ENCODE data around the gene LBHD1. TPM values are rescaled to one million over a fixed set of nuclear protein-coding genes. Genes with fewer than 3 reads are reported as not detected.
A peak's percentile ranks its signal among the peaks of the same experiment; 100 is the strongest.

The LBHD1 gene
- total and polyA plus RNA-seq, 2 of the 13 experiments (the other 11 are each of a cell fraction or from before 2014, with no cell fraction given), result 3.2 to 3.7 TPM

DNA sequence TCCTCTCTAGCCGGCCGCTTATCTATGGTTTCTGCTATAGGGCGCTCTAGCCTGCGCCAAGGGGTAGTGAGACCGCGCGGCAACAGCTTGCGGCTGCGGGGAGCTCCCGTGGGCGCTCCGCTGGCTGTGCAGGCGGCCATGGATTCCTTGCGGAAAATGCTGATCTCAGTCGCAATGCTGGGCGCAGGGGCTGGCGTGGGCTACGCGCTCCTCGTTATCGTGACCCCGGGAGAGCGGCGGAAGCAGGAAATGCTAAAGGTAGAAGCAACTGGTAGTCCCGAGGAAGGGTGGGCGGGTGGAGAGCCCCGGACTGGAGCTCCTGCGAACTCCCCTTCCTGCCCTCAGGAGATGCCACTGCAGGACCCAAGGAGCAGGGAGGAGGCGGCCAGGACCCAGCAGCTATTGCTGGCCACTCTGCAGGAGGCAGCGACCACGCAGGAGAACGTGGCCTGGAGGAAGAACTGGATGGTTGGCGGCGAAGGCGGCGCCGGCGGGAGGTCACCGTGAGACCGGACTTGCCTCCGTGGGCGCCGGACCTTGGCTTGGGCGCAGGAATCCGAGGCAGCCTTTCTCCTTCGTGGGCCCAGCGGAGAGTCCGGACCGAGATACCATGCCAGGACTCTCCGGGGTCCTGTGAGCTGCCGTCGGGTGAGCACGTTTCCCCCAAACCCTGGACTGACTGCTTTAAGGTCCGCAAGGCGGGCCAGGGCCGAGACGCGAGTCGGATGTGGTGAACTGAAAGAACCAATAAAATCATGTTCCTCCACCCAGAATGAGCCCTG, at the start of gene LBHD1, which contains the start of gene UQCC3 (continued):
- TF ChIP-seq, protein P1, sequence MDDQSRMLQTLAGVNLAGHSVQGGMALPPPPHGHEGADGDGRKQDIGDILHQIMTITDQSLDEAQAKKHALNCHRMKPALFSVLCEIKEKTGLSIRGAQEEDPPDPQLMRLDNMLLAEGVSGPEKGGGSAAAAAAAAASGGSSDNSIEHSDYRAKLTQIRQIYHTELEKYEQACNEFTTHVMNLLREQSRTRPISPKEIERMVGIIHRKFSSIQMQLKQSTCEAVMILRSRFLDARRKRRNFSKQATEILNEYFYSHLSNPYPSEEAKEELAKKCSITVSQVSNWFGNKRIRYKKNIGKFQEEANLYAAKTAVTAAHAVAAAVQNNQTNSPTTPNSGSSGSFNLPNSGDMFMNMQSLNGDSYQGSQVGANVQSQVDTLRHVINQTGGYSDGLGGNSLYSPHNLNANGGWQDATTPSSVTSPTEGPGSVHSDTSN (CRISPR knock-in tag; IDR thresholded peaks at IDR 0.05; ENCODE audit: borderline replicate concordance), result no peak
- TF ChIP-seq ZNF460 (CRISPR knock-in tag; IDR thresholded peaks at IDR 0.05; ENCODE audit: borderline replicate concordance) (no peak; the same call in 1 of the 2 replicates), CCDC6 (CRISPR knock-in tag; IDR thresholded peaks at IDR 0.05) (peak; percentile 70), ZNF251 (CRISPR knock-in tag; IDR thresholded peaks at IDR 0.05) (no peak), ZNF335 (CRISPR knock-in tag; IDR thresholded peaks at IDR 0.05) (peak; percentile 23), ZKSCAN1 (IDR thresholded peaks at IDR 0.05; ENCODE audit: low read length) (no peak), REL (CRISPR knock-in tag; conservative IDR thresholded peaks at IDR 0.05) (peak; percentile 87; the same call in 1 of the 2 replicates), ZNF572 (CRISPR knock-in tag; IDR thresholded peaks at IDR 0.05) (peak; percentile 53; the same call in 1 of the 2 replicates), MED8 (CRISPR knock-in tag; IDR thresholded peaks at IDR 0.05; ENCODE audit: insufficient replicate concordance) (no peak), ZNF17 (CRISPR knock-in tag; IDR thresholded peaks at IDR 0.05) (0 out of 2 replicates have a peak, but pooled peaks have one; percentile 69), GTF3A (CRISPR knock-in tag; conservative IDR thresholded peaks at IDR 0.05) (no peak), ELF1 (CRISPR knock-in tag; IDR thresholded peaks at IDR 0.05) (peak; percentile 83), SIN3B (IDR thresholded peaks at IDR 0.05; ENCODE audit: low read length) (no peak; the same call in 1 of the 2 replicates), FLYWCH1 (CRISPR knock-in tag; IDR thresholded peaks at IDR 0.05) (no peak), JUN (CRISPR knock-in tag; IDR thresholded peaks at IDR 0.05) (no peak), FOXC1 (CRISPR knock-in tag; IDR thresholded peaks at IDR 0.05; ENCODE audit: borderline replicate concordance) (no peak)
- TF ChIP-seq, protein P2, sequence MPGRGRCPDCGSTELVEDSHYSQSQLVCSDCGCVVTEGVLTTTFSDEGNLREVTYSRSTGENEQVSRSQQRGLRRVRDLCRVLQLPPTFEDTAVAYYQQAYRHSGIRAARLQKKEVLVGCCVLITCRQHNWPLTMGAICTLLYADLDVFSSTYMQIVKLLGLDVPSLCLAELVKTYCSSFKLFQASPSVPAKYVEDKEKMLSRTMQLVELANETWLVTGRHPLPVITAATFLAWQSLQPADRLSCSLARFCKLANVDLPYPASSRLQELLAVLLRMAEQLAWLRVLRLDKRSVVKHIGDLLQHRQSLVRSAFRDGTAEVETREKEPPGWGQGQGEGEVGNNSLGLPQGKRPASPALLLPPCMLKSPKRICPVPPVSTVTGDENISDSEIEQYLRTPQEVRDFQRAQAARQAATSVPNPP (CRISPR knock-in tag; IDR thresholded peaks at IDR 0.05), result 0 out of 2 replicates have a peak, but pooled peaks have one; percentile 52
- TF ChIP-seq, protein P3, sequence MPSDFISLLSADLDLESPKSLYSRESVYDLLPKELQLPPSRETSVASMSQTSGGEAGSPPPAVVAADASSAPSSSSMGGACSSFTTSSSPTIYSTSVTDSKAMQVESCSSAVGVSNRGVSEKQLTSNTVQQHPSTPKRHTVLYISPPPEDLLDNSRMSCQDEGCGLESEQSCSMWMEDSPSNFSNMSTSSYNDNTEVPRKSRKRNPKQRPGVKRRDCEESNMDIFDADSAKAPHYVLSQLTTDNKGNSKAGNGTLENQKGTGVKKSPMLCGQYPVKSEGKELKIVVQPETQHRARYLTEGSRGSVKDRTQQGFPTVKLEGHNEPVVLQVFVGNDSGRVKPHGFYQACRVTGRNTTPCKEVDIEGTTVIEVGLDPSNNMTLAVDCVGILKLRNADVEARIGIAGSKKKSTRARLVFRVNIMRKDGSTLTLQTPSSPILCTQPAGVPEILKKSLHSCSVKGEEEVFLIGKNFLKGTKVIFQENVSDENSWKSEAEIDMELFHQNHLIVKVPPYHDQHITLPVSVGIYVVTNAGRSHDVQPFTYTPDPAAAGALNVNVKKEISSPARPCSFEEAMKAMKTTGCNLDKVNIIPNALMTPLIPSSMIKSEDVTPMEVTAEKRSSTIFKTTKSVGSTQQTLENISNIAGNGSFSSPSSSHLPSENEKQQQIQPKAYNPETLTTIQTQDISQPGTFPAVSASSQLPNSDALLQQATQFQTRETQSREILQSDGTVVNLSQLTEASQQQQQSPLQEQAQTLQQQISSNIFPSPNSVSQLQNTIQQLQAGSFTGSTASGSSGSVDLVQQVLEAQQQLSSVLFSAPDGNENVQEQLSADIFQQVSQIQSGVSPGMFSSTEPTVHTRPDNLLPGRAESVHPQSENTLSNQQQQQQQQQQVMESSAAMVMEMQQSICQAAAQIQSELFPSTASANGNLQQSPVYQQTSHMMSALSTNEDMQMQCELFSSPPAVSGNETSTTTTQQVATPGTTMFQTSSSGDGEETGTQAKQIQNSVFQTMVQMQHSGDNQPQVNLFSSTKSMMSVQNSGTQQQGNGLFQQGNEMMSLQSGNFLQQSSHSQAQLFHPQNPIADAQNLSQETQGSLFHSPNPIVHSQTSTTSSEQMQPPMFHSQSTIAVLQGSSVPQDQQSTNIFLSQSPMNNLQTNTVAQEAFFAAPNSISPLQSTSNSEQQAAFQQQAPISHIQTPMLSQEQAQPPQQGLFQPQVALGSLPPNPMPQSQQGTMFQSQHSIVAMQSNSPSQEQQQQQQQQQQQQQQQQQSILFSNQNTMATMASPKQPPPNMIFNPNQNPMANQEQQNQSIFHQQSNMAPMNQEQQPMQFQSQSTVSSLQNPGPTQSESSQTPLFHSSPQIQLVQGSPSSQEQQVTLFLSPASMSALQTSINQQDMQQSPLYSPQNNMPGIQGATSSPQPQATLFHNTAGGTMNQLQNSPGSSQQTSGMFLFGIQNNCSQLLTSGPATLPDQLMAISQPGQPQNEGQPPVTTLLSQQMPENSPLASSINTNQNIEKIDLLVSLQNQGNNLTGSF (CRISPR knock-in tag; IDR thresholded peaks at IDR 0.05), result no peak
- TF ChIP-seq, protein P4, sequence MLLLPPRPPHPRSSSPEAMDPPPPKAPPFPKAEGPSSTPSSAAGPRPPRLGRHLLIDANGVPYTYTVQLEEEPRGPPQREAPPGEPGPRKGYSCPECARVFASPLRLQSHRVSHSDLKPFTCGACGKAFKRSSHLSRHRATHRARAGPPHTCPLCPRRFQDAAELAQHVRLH (CRISPR knock-in tag; IDR thresholded peaks at IDR 0.05; ENCODE audit: borderline replicate concordance, low read depth), result no peak; the same call in 1 of the 2 replicates
- TF ChIP-seq, protein P5, sequence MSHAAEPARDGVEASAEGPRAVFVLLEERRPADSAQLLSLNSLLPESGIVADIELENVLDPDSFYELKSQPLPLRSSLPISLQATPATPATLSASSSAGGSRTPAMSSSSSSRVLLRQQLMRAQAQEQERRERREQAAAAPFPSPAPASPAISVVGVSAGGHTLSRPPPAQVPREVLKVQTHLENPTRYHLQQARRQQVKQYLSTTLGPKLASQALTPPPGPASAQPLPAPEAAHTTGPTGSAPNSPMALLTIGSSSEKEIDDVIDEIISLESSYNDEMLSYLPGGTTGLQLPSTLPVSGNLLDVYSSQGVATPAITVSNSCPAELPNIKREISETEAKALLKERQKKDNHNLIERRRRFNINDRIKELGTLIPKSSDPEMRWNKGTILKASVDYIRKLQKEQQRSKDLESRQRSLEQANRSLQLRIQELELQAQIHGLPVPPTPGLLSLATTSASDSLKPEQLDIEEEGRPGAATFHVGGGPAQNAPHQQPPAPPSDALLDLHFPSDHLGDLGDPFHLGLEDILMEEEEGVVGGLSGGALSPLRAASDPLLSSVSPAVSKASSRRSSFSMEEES (CRISPR knock-in tag; IDR thresholded peaks at IDR 0.05), result no peak

Measured in HepG2 (cell line).